Measurements from ENCODE around the gene COL4A1. TPM values are rescaled to one million over a fixed set of nuclear protein-coding genes. Genes with fewer than 3 reads are reported as not detected.

COL4A1 gene
- polyA plus RNA-seq, 2 of the 4 experiments (the other 2 are of a cell fraction) = 23.8 to 71.3 TPM

DNA sequence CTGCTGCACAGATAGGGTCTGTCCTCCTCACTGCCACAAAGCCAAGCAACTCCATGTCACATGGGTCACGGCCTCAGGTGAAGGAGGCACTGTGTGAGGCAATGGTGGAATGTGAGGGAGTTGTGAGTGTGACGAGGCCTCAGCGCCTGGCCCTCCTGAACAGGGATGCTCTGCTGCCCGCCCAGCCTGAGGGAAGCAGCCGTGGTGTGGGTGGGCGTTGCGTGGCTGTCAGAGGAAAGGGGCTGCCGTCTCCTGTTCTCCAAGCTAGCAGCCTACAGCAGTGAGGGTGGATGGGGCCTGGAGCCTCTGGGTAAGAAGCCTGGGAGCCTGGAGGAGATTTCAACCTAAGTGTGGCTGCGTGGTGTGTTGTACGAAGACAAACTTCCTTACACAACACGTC lies 125.0 kb downstream of the COL4A1 start:
- no peaks in the 10 kb centered on the region for H3K4me1 ChIP-seq
- ChIA-PET CTCF (no interaction called here), POLR2A (no interaction called here)
- TF ChIP-seq, protein P1, sequence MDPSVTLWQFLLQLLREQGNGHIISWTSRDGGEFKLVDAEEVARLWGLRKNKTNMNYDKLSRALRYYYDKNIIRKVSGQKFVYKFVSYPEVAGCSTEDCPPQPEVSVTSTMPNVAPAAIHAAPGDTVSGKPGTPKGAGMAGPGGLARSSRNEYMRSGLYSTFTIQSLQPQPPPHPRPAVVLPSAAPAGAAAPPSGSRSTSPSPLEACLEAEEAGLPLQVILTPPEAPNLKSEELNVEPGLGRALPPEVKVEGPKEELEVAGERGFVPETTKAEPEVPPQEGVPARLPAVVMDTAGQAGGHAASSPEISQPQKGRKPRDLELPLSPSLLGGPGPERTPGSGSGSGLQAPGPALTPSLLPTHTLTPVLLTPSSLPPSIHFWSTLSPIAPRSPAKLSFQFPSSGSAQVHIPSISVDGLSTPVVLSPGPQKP (IDR thresholded peaks at IDR 0.05; ENCODE audit: low read depth, low read length) = no peak
- TF ChIP-seq TP53 (CRISPR knock-in tag; IDR thresholded peaks at IDR 0.05) (no peak), KDM1A (IDR thresholded peaks at IDR 0.05; ENCODE audit: low read depth) (no peak), CBX8 (IDR thresholded peaks at IDR 0.05) (no peak), HEYL (CRISPR knock-in tag; IDR thresholded peaks at IDR 0.05) (no peak), NPAS2 (CRISPR knock-in tag; IDR thresholded peaks at IDR 0.05; ENCODE audit: borderline replicate concordance) (no peak), EHF (CRISPR knock-in tag; IDR thresholded peaks at IDR 0.05) (no peak), MYC (IDR thresholded peaks at IDR 0.05; ENCODE audit: borderline replicate concordance, low read length) (no peak), RCOR1 (IDR thresholded peaks at IDR 0.05; ENCODE audit: low read depth, low read length) (no peak), BHLHE40 (IDR thresholded peaks at IDR 0.05; ENCODE audit: low read depth, low read length) (no peak), HDAC2 (IDR thresholded peaks at IDR 0.05) (no peak), JUN (IDR thresholded peaks at IDR 0.05) (no peak), EHMT2 (IDR thresholded peaks at IDR 0.05; ENCODE audit: low read depth) (no peak)
- TF ChIP-seq, protein P2, sequence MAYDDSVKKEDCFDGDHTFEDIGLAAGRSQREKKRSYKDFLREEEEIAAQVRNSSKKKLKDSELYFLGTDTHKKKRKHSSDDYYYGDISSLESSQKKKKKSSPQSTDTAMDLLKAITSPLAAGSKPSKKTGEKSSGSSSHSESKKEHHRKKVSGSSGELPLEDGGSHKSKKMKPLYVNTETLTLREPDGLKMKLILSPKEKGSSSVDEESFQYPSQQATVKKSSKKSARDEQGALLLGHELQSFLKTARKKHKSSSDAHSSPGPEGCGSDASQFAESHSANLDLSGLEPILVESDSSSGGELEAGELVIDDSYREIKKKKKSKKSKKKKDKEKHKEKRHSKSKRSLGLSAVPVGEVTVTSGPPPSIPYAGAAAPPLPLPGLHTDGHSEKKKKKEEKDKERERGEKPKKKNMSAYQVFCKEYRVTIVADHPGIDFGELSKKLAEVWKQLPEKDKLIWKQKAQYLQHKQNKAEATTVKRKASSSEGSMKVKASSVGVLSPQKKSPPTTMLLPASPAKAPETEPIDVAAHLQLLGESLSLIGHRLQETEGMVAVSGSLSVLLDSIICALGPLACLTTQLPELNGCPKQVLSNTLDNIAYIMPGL (CRISPR knock-in tag; IDR thresholded peaks at IDR 0.05; ENCODE audit: borderline replicate concordance) = no peak
- TF ChIP-seq, protein P3, sequence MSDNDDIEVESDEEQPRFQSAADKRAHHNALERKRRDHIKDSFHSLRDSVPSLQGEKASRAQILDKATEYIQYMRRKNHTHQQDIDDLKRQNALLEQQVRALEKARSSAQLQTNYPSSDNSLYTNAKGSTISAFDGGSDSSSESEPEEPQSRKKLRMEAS (IDR thresholded peaks at IDR 0.05) = no peak
- TF ChIP-seq, protein P4, sequence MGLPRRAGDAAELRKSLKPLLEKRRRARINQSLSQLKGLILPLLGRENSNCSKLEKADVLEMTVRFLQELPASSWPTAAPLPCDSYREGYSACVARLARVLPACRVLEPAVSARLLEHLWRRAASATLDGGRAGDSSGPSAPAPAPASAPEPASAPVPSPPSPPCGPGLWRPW (IDR thresholded peaks at IDR 0.05) = no peak
- TF ChIP-seq, protein P5, sequence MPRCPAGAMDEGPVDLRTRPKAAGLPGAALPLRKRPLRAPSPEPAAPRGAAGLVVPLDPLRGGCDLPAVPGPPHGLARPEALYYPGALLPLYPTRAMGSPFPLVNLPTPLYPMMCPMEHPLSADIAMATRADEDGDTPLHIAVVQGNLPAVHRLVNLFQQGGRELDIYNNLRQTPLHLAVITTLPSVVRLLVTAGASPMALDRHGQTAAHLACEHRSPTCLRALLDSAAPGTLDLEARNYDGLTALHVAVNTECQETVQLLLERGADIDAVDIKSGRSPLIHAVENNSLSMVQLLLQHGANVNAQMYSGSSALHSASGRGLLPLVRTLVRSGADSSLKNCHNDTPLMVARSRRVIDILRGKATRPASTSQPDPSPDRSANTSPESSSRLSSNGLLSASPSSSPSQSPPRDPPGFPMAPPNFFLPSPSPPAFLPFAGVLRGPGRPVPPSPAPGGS (IDR thresholded peaks at IDR 0.05) = no peak
- H3K9me3 ChIP-seq = no peaks in the 10 kb centered on the region
- no peak overlapping the region for H3K27ac ChIP-seq
- no peak overlapping the region for H3K4me3 ChIP-seq
- WGBS (ENCODE audit: missing lambda C conversion rate) = 70% methylated on average over 10 of the region's 11 CpGs
- FAIRE-seq (no peak), DNase-seq (ENCODE audit: low read depth in 1 of 2, low spot score in 1 of 2) (no peak), ATAC-seq (no peak)
- H3K4me2 ChIP-seq = no peak overlapping the region

DNA sequence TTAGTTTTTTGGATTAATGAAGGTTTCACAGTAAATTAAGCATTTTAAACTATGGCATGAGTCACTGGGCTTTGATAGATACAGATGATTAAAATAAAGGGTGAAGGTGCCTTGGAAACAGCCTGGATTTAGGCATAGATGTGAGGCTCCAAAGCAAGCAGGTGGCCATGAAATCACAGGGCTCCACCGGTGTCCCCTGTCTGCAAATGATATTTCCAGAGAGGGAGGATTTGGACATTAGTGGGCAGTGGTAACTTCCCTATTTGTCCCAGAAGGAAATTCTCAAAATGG lies 127.2 kb downstream of the COL4A1 start:
- DNase-seq (ENCODE audit: low read depth in 1 of 2, low spot score in 1 of 2) (no peak), ATAC-seq (no peak), FAIRE-seq (no peak)
- no peak overlapping the region for H3K27ac ChIP-seq
- no peaks in the 10 kb centered on the region for H3K9me3 ChIP-seq
- TF ChIP-seq CHD4 (IDR thresholded peaks at IDR 0.05; ENCODE audit: borderline replicate concordance) (no peak), MAFK (IDR thresholded peaks at IDR 0.05; ENCODE audit: partially characterized antibody) (no peak), MAZ (IDR thresholded peaks at IDR 0.05; ENCODE audit: borderline replicate concordance, low read depth, low read length) (no peak), SREBF2 (IDR thresholded peaks at IDR 0.05) (no peak), PHF8 (IDR thresholded peaks at IDR 0.05; ENCODE audit: borderline replicate concordance, low read depth) (no peak), CHD2 (IDR thresholded peaks at IDR 0.05; ENCODE audit: low read length, partially characterized antibody) (no peak), HOXB5 (CRISPR knock-in tag; IDR thresholded peaks at IDR 0.05) (no peak), POLR2AphosphoS2 (conservative IDR thresholded peaks at IDR 0.05; ENCODE audit: low read length) (no peak), HOXA7 (CRISPR knock-in tag; IDR thresholded peaks at IDR 0.05) (no peak), ZC3H11A (IDR thresholded peaks at IDR 0.05) (no peak), HEYL (CRISPR knock-in tag; IDR thresholded peaks at IDR 0.05) (no peak), CBX8 (IDR thresholded peaks at IDR 0.05) (no peak), TFCP2L1 (CRISPR knock-in tag; IDR thresholded peaks at IDR 0.05) (no peak), KDM1A (IDR thresholded peaks at IDR 0.05; ENCODE audit: low read depth) (no peak), KDM5A (IDR thresholded peaks at IDR 0.05) (no peak), CBX2 (IDR thresholded peaks at IDR 0.05; ENCODE audit: borderline replicate concordance, low read depth) (no peak), FOXS1 (CRISPR knock-in tag; IDR thresholded peaks at IDR 0.05) (no peak), GATA3 (IDR thresholded peaks at IDR 0.05; ENCODE audit: borderline replicate concordance) (no peak)
- TF ChIP-seq, protein P6, sequence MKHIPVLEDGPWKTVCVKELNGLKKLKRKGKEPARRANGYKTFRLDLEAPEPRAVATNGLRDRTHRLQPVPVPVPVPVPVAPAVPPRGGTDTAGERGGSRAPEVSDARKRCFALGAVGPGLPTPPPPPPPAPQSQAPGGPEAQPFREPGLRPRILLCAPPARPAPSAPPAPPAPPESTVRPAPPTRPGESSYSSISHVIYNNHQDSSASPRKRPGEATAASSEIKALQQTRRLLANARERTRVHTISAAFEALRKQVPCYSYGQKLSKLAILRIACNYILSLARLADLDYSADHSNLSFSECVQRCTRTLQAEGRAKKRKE (CRISPR knock-in tag; IDR thresholded peaks at IDR 0.05; ENCODE audit: low read depth) = no peak
- TF ChIP-seq, protein P3 (IDR thresholded peaks at IDR 0.05) = no peak
- H3K4me1 ChIP-seq = no peaks in the 10 kb centered on the region
- H3K4me2 ChIP-seq = no peak overlapping the region
- POLR2A ChIA-PET = no interaction called here
- H3K4me3 ChIP-seq = no peak overlapping the region
- 96% methylated on average over 1 of the region's 1 CpG for WGBS (ENCODE audit: missing lambda C conversion rate)
- CTCF ChIA-PET = no interaction called here

Data from A549 (cell line).